ENCODE measurements around the gene TTC7B.

- TF ChIP-seq CTCF (IDR thresholded peaks at IDR 0.05) (no peak), POLR2A (IDR thresholded peaks at IDR 0.05) (no peak)
Measured at GRCh38 chr14:90574188-90575131, 241.8 kb downstream of the TTC7B start.

Data from adrenal gland (tissue), 5 donors.